Peyer's patch (tissue), 4 donors: ENCODE measurements around the gene DNMBP. TPM values are rescaled to one million over a fixed set of nuclear protein-coding genes. Genes with fewer than 3 reads are reported as not detected.

Source experiments
- DNase-seq, 3 donors: peaks; one replicate each; pipeline ENCODE4 v3.0.0-alpha.2; 2017 to 2019
- H3K27ac ChIP-seq, 4 donors: fragments of 200-600 bp; sonication (generic); one replicate each; pipeline ENCODE4 v1.5.1; 2016 to 2019
- H3K27me3 ChIP-seq, 2 donors: fragments of 200-600 bp; sonication (generic); one replicate each; pipeline ENCODE4 v1.5.1; 2019
- H3K36me3 ChIP-seq, 3 donors: fragments of 200-600 bp; sonication (generic); one replicate each; pipeline ENCODE4 v1.5.1; 2016 to 2019
- H3K4me1 ChIP-seq, 4 donors: fragments of 200-600 bp; sonication (generic); one replicate each; pipeline ENCODE4 v1.5.1; 2016 to 2019
- H3K4me3 ChIP-seq, 4 donors: fragments of 200-600 bp; sonication (generic); 1 replicate in 3 of 4; 2 replicates in 1 of 4; pipeline ENCODE4 v1.5.1; 2016 to 2019; ENCODE audit warnings: mild to moderate bottlenecking in 1 of 4
- H3K9me3 ChIP-seq, 4 donors: fragments of 200-600 bp; sonication (generic); one replicate each; pipeline ENCODE4 v1.5.1; 2016 to 2019; ENCODE audit warnings: mild to moderate bottlenecking in 1 of 4
- POLR2A ChIP-seq, 2 donors: fragments of 450-650 bp; IDR thresholded peaks; one replicate each; pipeline ENCODE4 v1.5.1; 2017; ENCODE audit warnings: antibody characterized with exemption in 2 of 2, mild to moderate bottlenecking in 2 of 2, moderate library complexity in 2 of 2
- total RNA-seq, 4 donors: library from RNA; depleted of rRNA; stranded (reverse); fragments of >200 nt; gene quantifications; one replicate each; pipeline ENCODE4 v1.1.0, GENCODE V29; 2016
- TF ChIP-seq, protein P1 (sequence below), 6 experiments: fragments of 450-650 bp in 4 of 6; fragments of 200-600 bp in 2 of 6; sonication (generic) in 1 of 6; IDR thresholded peaks; one replicate each; pipeline ENCODE4 v1.5.1; 2017 to 2019; ENCODE audit warnings: antibody characterized with exemption in 6 of 6, mild to moderate bottlenecking in 3 of 6, moderate library complexity in 1 of 6

Gene DNMBP
- total RNA-seq, 4 donors from 2014 or later: 53.6 to 96.0 (median 69.6) TPM

DNA sequence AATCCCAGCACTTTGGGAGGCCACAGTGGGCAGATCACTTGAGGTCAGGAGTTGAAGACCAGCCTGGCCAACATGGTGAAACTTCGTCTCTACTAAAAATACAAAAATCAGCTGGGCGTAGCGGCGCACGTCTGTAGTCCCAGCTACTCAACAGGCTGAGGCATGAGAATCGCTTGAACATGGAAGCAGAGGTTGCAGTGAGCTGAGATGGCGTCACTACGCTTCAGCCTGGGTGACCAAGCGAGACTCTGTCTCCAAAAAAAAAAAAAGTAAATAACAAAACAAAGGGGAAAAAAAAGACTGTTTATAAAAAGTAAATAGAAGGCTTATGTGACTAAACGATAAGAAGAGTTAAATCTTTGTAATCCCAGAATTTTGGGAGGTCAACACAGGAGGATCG is 15.0 kb upstream of the DNMBP start:
- TF ChIP-seq, protein P1, sequence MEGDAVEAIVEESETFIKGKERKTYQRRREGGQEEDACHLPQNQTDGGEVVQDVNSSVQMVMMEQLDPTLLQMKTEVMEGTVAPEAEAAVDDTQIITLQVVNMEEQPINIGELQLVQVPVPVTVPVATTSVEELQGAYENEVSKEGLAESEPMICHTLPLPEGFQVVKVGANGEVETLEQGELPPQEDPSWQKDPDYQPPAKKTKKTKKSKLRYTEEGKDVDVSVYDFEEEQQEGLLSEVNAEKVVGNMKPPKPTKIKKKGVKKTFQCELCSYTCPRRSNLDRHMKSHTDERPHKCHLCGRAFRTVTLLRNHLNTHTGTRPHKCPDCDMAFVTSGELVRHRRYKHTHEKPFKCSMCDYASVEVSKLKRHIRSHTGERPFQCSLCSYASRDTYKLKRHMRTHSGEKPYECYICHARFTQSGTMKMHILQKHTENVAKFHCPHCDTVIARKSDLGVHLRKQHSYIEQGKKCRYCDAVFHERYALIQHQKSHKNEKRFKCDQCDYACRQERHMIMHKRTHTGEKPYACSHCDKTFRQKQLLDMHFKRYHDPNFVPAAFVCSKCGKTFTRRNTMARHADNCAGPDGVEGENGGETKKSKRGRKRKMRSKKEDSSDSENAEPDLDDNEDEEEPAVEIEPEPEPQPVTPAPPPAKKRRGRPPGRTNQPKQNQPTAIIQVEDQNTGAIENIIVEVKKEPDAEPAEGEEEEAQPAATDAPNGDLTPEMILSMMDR (IDR thresholded peaks at IDR 0.05): no peak
- TF ChIP-seq POLR2A (IDR thresholded peaks at IDR 0.05): no peak
- Histone ChIP-seq H3K9me3 (peaks cover 0 to 5% (median 0%) of the 10 kb centered on the region in 4 donors), H3K36me3 (no peaks in the 10 kb centered on the region), H3K4me1 (no peaks in the 10 kb centered on the region), H3K4me3 (no peak overlapping the region), H3K27me3 (no peaks in the 10 kb centered on the region), H3K27ac (no peak overlapping the region)
- no peak for DNase-seq

DNA sequence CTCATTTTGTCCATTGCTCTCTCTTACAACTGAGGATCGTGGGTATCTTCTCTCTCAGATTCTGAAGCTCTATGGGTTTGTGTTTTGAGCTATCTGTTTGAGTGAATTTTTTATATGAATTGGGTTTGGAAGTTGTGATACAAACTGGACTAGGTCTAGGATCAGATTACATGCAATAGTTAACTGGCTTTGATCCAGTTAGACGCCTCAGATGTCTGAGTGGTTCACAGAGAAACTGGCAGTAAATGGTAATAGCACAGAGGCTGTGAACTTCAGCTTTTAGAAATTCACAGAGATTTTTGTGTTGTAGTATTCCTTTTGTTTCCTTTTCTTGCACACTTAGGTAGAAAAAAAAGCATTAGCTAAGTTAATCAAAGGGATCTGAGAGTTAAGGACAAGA is 12.7 kb upstream of the DNMBP start:
- H3K36me3 ChIP-seq: no peaks in the 10 kb centered on the region
- TF ChIP-seq, protein P1 (IDR thresholded peaks at IDR 0.05): no peak
- H3K4me1 ChIP-seq: no peaks in the 10 kb centered on the region

DNA sequence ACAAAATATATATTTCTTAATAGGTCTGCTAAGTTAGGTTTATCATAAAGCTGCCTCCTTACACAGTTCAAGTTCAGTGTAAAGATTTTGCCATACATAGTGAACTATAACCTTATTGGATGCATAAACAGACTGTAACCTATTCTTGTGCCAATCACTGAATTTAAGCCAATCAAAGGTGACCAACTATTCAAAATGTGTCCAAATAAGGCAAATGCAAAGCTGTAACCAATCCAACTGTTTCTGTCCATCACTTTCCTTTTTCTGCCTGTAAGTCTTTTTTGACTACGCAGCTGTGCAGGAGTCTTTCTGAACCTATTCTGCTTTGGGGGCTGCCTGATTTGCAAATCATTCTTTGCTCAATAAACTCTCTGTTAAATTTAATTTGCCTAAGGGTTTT is 11.6 kb upstream of the DNMBP start:
- no peak for TF ChIP-seq POLR2A (IDR thresholded peaks at IDR 0.05)
- TF ChIP-seq, protein P1 (IDR thresholded peaks at IDR 0.05): no peak
- no peaks in the 10 kb centered on the region for H3K4me1 ChIP-seq
- no peak for DNase-seq
- no peaks in the 10 kb centered on the region for H3K27me3 ChIP-seq
- H3K9me3 ChIP-seq: no peaks in the 10 kb centered on the region
- no peaks in the 10 kb centered on the region for H3K36me3 ChIP-seq
- H3K27ac ChIP-seq: no peak overlapping the region
- no peak overlapping the region for H3K4me3 ChIP-seq

More for the DNA sequence above, 12.7 kb upstream of the DNMBP start:
- no peak overlapping the region for H3K4me3 ChIP-seq
- DNase-seq: no peak
- H3K27ac ChIP-seq: no peak overlapping the region
- no peaks in the 10 kb centered on the region for H3K9me3 ChIP-seq
- no peaks in the 10 kb centered on the region for H3K27me3 ChIP-seq

DNA sequence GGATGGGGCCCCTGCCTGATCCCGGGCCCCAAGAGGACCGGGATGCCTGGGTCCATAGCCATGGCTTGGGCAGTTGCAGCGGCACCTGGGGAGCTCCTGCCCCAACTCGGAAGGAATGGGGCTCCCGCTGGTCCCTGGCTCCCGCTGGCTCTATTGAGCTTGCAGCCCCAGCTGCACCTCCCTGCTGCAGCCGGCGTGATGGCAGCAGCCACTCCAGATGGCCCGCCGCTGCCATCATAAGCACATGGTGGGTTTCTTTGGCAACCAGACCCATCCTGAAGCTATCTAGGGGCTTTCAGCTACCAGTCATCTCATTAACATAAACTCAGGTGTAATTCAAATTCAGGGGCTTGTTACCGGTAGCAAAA is 11.1 kb upstream of the DNMBP start:
- no peaks in the 10 kb centered on the region for H3K9me3 ChIP-seq
- no peaks in the 10 kb centered on the region for H3K27me3 ChIP-seq
- H3K27ac ChIP-seq: no peak overlapping the region
- H3K36me3 ChIP-seq: no peaks in the 10 kb centered on the region
- DNase-seq: no peak
- no peak overlapping the region for H3K4me3 ChIP-seq
- no peak for TF ChIP-seq POLR2A (IDR thresholded peaks at IDR 0.05)
- TF ChIP-seq, protein P1 (IDR thresholded peaks at IDR 0.05): no peak
- H3K4me1 ChIP-seq: no peaks in the 10 kb centered on the region

DNA sequence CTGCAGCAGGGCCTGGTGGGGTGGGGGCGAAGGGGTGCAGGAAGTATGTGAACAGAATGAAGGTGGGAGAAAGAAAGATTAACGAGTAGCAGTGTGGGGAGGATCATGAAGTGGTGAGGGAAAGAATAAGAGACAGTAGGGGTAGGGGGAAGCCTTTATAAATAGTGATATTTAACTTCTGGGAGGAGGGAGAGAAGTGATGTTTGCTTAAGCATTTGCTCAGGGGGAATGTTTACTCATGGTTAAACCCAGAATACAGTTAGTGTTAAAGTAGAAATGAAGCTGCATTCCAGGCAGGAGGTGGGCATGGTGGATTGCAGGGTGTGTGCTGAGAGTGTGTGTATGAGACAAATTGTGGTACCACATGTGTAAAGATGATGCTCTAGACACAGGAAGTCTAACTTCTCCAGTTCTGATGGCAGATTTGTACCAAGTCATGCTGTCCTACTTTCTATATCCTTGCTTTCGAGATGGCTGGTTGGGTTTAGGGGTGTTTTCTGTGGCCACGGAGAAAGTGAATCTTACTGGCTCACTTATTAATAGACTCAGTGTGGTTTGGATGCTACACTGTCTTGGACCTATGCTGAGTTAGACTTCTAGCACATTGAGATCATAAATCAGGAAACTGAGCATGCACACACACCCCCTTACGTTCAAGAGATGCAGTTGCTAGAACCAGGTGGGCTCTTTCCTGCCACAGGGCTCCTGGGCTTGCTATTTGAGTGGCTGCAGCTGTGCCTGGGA is 10.6 kb upstream of the DNMBP start:
- Histone ChIP-seq H3K9me3 (no peaks in the 10 kb centered on the region), H3K27ac (no peak overlapping the region), H3K36me3 (no peaks in the 10 kb centered on the region), H3K4me1 (no peaks in the 10 kb centered on the region), H3K4me3 (no peak overlapping the region), H3K27me3 (no peaks in the 10 kb centered on the region)
- no peak for TF ChIP-seq POLR2A (IDR thresholded peaks at IDR 0.05)
- TF ChIP-seq, protein P1 (IDR thresholded peaks at IDR 0.05): peak in 1 of 6 experiments; percentile 12
- DNase-seq: no peak

DNA sequence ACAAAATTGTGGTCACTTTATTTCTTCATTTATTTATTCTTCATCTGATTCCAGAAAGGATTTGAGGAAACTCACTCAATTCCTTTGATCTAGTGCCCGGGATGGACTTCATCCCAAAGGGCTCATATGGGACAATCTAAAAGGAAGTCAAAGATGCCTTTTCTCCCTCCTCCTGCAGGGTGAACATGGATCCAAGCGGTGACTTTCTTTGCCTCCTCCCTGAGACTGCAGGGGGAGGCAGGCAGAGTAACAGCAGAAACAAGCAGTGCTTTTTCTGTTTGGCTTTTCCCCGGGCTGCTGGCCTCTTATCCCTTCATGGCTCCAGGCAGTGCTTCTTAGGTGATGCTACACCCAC is 10.0 kb upstream of the DNMBP start:
- Histone ChIP-seq H3K9me3 (no peaks in the 10 kb centered on the region), H3K27ac (no peak overlapping the region), H3K36me3 (no peaks in the 10 kb centered on the region), H3K4me1 (no peaks in the 10 kb centered on the region), H3K4me3 (no peak overlapping the region), H3K27me3 (no peaks in the 10 kb centered on the region)
- TF ChIP-seq POLR2A (IDR thresholded peaks at IDR 0.05): no peak
- TF ChIP-seq, protein P1 (IDR thresholded peaks at IDR 0.05): peak in 1 of 6 experiments; percentile 13
- peak in 1 of 3 donors; percentile 29 for DNase-seq
